Measurements from ENCODE around the gene PADI3.

The PADI3 gene

DNA sequence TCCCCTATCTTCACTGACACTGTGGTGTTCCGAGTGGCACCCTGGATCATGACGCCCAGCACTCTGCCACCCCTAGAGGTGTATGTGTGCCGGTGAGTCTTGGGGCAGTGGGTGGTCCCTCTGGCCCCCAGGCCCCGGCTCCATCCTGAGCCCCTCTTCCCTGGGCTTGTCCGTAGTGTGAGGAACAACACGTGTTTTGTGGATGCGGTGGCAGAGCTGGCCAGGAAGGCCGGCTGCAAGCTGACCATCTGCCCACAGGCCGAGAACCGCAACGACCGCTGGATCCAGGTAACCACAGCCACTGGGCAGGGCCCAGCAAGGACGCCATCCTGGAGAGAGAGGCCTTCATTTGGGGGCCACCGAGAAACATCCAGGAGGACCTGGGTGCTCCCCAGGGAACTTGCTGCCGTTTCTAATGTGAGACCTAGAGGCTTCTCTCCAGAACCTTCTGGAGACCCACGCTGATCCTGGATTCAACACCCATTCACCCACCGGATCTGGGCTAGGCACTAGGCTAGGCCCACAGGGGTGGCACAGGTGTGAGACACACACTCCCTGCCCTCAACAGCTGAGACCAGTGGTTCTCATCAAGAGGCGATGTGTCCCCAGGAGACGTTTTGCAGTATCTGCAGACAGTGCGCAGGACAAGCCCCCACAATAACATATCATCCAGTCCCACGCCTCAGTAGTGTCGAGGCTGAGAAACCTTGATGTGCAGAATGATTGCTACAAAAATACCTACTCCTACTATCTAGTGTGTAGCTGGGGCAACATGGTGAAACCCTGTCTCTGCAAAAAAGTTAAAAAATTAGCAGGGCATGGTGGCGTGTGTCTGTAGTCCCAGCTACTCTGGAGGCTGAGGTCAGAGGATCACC lies 22.2 kb downstream of the PADI3 start:
- in situ Hi-C loops (cut with MboI; ENCODE audit: low sequenced_read_pairs): loop anchor here (10.0 kb wide), 1 partner anchor 64 kb away; no protein-coding TSS in a partner anchor

DNA sequence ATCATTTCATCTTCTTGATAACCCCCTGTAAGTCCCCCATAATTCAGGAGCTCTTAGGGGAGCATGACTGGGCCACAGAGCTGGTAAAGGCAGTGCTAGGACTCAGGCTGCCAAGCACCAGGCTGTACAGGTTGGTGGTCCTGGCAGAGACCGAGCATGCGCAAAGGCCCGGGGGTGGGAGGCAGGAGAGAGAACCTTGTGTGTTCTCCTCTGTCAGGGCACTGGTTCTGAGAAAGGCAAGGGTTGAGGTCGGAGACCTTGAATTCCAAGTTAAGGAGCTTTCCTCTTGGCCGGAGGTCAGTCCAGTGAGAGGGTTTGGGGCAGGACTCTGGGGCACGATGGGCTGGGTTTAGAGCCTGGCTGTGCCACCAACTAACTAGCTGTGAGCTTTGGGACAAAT lies 23.2 kb downstream of the PADI3 start:
- in situ Hi-C loops (cut with MboI; ENCODE audit: low sequenced_read_pairs): loop anchor here (10.0 kb wide), 1 partner anchor 63 kb away; no protein-coding TSS in a partner anchor

DNA sequence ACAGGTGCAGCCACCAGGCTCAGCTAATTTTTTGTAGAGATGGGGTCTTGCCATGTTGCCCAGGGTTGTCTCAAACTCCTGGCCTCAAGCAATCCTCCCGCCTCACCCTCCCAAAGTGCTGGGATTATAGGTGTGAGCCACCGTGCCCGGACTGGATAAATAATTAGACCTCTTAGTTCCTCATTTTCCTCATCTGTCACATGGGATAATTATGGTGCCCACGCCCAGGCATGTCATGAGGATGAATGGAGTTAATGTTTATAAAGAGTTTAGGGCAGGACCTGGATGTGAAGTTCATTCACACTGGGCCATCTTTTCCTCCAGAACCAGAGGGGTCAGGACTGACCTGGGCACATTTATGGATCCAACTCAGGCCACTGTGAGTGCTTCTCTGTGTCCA lies 23.7 kb downstream of the PADI3 start:
- in situ Hi-C loops (cut with MboI; ENCODE audit: low sequenced_read_pairs): loop anchor here (10.0 kb wide), 1 partner anchor 62 kb away; no protein-coding TSS in a partner anchor

DNA sequence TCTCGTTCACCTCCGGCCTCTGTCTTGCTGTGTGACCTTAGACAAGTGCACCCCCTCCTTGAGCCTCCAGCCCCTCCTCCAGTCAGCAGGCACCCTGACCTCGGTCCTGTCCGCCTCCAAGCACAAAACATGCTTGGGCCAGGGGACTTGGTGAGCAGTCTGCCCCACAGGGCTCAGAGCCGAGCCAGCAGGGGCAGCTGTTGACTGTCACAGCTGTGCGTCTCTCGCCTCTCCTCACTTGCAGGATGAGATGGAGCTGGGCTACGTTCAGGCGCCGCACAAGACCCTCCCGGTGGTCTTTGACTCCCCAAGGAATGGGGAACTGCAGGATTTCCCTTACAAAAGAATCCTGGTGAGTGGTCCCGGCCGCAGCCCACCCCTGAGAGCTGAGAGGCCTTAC lies 24.2 kb downstream of the PADI3 start:
- in situ Hi-C loops (cut with MboI; ENCODE audit: low sequenced_read_pairs): loop anchor here (10.0 kb wide), 1 partner anchor 62 kb away; no protein-coding TSS in a partner anchor

DNA sequence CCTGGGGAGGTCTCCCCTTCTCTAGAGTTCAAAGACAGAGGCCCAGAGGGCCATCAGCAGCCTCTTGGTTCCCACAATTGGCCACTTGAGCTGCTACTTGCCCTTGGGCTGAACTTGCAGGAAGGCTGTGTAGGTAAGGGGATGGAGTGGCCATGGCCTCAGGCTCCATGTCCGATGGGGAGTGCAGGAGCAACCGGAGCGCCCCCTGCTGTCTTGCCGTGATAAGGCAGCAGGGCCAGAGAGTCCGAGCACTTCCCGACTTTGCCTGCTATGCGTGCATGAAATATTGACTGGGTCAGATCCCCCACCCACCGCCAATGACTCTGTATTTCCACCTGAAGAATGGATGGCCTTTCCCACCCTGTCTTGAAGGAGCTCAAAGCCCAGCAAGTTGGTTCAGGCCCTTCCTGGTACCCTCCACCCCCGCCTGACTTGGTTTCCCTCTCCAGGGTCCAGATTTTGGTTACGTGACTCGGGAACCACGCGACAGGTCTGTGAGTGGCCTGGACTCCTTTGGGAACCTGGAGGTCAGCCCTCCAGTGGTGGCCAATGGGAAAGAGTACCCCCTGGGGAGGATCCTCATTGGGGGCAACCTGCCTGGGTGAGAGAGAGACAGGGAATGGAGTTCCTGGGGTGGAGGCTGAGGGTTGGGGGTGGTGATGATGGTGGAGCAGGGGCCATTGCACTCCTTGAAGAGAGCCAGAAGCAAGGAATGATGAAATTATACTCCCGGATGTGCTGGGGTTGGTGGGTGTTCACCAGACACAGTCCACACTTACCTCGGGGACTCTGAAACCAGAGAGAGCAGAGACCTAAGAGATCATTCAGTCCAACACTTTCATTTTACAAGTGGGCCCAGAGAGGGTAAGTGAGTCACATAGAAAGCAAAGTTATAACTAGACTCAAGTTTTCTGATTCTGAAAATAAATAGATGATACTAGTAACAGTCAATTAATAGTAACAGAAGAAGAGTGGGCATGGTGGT lies 25.6 kb downstream of the PADI3 start:
- in situ Hi-C loops (cut with MboI; ENCODE audit: low sequenced_read_pairs): loop anchor here (10.0 kb wide), 1 partner anchor 60 kb away; no protein-coding TSS in a partner anchor

DNA sequence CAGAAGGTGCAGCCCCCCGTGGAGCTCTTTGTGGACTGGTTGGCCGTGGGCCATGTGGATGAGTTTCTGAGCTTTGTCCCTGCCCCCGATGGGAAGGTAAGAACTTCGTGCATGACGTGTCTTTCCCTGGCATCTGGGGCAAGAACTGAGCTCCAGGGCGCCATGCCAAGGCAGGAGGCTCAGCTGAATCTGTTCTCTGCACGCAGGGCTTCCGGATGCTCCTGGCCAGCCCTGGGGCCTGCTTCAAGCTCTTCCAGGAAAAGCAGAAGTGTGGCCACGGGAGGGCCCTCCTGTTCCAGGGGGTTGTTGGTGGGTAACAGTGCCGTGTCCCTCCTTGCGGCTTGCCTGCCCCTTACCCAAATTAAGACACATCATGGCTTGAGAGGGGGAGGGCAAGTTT lies 27.7 kb downstream of the PADI3 start:
- in situ Hi-C loops (cut with MboI; ENCODE audit: low sequenced_read_pairs): loop anchor here (10.0 kb wide), 1 partner anchor 58 kb away; no protein-coding TSS in a partner anchor

DNA sequence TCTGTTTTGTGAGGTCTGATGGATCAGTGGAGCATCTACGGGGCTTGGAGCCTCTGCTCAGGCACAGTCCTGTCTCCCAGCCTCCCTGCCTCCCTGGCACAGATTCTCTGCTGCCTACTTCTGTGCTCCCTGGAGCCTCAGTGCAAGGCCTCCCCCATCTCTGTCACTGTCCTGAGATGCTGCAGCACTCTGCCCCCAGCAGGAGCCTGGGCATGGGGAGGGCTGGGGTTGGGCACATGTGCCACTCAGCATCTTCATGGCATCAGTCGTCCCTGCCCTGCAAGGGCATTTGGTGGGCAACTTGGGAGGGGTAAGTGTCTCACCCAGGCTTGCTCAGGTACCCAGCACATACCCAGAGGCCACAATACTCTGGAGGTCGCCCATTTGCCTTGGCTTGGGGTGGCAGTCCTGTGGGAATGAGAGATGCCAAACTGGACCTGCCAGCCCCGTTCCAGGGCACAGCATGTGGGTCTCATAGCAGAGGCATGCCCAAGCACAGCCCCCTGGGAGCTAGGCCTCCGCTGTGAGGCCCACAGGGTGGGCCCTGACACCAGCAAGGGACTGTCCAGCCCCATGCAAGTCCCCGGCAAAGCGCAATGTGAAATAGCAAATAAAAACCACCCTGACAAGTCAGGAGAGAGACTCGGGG lies 28.7 kb downstream of the PADI3 start:
- in situ Hi-C loops (cut with MboI; ENCODE audit: low sequenced_read_pairs): loop anchor here (10.0 kb wide), 1 partner anchor 57 kb away; no protein-coding TSS in a partner anchor

DNA sequence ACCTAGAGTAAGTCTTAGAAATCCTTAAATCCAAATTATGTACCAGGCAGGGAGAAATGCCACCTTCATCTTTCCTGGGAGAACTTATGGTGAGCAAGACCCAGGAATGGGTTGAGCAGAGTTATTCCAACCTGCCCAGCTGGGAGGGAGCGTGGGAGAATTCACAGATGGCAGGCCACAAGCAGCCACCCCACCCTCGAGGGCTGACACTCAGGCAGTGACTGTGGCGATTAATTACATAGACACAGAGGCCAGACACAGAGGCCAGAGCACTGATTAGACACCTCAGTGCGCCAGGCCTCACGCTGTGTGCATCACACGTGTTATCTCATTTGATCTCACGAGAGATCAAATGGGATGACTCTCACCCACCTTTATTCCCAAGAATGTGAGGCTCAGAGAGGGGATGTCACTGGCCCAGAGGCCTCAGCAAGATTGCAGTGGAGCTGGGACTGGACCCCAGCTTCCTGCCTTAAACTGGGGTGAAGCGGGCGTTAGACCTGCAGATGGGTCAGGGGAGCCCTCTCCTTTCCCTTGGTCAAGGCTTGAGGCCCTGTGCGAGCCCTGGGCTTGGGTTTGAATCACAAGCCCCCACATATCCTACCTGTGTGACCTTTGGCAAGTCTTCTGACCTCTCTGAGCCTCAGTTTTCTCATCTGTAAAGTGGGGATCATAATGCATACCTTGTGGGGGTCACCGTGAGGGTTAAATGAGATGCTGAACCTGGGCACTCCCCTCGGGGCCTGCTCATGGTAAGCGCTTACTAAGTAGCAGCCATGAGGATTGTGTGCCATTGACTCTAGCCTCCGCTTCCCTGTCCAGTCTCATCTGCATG lies 30.3 kb downstream of the PADI3 start:
- in situ Hi-C loops (cut with MboI; ENCODE audit: low sequenced_read_pairs): loop anchor here (10.0 kb wide), 1 partner anchor 56 kb away; no protein-coding TSS in a partner anchor

DNA sequence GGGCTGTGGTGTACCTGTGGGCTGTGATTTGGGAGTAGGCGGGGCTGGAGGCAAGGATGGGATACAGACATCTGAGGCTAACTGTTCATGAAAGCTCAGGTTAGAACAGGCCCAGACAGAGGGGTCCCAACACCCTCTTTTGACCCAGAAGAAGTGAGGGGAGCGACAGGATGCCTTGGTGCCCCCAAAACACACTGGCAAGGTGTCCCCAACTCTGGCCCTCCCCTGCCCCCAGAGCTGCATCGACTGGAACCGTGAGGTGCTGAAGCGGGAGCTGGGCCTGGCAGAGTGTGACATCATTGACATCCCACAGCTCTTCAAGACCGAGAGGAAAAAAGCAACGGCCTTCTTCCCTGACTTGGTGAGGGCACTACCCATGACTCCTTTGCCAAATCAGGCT lies 31.5 kb downstream of the PADI3 start:
- in situ Hi-C loops (cut with MboI; ENCODE audit: low sequenced_read_pairs): no loop called here

DNA sequence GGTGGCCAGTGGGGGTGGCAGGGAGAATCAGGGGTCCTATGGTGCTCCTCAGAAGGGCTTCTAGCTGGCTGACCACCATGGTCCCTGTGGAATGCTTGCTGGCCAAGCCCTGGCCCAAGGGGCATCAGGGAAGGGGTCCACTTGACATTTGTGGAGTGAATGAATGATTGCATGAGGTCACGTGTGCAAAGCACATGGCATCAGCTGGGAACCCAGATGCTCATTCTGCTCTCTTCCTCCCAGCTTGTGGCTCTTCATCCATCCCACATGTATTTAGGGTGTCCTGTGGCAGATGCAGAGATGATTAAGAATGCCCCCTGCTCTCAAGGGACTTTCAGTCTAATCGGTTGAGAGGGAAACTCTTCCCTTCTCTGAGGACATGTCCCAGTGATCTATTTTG lies 32.0 kb downstream of the PADI3 start:
- in situ Hi-C loops (cut with MboI; ENCODE audit: low sequenced_read_pairs): no loop called here

DNA sequence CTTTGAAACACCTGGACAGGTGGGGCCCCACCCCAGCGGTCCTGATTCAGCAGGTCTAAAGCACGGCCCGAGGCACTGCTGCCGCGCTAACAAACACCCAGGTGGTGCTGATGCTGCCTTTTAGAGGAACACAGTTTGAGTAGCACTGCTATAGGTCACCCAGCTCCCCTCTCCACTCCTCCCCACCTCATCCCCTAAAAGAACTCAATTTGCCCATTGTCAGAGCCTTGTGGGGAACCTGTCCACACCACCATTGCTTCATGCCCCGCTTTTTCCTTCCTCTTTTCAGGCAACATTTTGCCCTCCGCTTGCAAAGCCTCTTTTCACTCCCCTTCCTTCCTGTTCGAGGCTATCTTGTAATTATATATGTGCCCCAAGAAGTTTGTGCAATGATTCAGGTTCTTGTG lies 32.9 kb downstream of the PADI3 start:
- in situ Hi-C loops (cut with MboI; ENCODE audit: low sequenced_read_pairs): no loop called here

DNA sequence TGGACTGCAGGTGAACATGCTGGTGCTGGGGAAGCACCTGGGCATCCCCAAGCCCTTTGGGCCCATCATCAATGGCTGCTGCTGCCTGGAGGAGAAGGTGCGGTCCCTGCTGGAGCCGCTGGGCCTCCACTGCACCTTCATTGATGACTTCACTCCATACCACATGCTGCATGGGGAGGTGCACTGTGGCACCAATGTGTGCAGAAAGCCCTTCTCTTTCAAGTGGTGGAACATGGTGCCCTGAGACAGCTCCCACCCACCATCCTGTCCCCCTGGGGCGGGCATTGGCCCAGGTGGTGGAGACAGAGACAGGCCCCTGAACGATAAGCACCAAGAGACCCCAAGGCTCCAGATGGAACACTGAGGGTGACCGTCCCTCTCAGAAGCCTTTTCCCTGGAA lies 33.9 kb downstream of the PADI3 start:
- in situ Hi-C loops (cut with MboI; ENCODE audit: low sequenced_read_pairs): no loop called here

DNA sequence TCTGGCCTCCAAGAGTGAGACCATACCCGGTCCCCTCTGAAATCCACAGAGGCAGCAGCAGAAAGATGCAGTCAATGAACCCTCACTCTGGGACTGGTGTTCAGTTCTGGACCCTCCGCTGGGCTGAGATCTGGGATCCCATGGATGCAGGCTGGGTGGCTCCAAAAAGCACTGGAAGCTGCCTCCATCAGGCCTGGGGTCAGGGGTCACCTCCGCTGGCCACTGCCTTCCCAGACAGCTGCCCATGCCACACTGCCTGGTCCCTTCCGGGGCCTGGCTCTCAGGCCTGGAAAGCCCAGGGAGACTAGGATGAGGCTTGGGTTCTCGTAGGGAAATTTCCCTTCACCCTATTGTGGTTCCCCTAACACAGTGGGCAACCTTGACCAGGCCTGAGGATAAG lies 37.7 kb downstream of the PADI3 start:
- in situ Hi-C loops (cut with MboI; ENCODE audit: low sequenced_read_pairs): no loop called here

DNA sequence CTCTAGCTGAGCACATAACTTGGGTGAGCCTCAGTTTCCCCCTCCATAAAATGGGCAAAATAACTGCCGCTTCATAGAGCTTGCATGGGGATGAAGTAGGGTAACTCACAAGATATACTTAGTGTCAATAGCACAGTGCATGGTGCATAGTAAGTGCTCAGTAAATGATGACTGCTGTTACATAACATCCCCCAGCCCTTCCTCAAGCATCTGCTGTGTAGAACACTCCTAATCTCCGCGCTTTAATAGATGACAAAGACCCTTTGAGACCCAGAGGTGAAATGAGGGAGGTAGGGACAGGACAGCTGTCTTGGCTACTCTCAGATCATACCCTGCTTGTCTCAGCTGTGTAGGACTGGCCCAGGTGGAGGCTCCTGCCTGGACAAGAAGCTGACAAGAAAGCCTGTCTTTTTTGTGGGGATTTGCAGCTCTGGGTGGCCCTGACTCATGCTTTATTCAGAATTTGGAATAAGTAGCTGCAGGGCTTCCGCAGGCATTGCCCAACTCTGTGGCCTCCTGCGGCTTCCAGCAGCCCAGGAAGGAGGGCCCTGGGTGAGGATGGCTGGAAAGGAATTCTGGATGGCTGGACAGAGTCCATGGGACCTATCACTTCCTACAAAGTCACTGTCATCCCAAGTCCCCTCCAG lies 38.4 kb downstream of the PADI3 start:
- in situ Hi-C loops (cut with MboI; ENCODE audit: low sequenced_read_pairs): no loop called here

DNA sequence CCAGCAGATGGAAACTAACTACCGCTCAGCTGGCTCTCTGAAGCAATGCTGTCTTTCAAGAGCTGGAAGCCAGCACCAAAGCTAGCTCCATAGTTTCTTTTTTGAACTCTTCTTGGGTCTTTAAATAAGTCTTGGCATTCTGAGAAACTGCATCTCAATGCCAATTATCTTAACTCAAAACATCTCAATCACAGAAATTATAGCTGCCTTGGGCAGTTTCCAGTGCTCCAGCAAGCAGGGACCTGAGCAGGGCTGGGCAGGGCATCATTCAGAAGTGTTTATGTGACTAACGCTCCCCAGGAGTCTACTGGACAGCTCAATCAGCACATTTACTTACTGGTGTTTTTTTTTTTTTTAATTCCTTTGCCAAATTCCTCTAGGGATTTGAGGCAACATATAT lies 40.8 kb downstream of the PADI3 start:
- in situ Hi-C loops (cut with MboI; ENCODE audit: low sequenced_read_pairs): no loop called here

DNA sequence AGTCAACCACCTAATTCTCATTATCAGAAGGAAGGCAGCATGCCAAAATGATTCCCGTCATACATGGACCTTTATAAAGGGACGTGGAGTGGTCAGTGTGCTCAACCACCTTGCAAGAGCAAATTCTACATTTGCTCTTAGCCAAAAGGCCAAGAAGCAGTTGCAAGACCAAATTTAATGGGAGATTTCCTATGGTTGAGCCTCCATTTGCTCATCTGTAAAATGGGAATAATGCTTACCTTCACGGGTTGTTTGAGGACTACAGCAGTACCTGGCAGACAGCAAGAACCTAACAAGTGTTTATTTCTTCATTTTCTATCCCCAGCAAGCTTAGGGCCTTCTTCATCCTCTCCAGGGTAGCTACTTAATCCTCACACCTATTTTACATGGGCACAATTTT lies 41.7 kb downstream of the PADI3 start:
- in situ Hi-C loops (cut with MboI; ENCODE audit: low sequenced_read_pairs): no loop called here

DNA sequence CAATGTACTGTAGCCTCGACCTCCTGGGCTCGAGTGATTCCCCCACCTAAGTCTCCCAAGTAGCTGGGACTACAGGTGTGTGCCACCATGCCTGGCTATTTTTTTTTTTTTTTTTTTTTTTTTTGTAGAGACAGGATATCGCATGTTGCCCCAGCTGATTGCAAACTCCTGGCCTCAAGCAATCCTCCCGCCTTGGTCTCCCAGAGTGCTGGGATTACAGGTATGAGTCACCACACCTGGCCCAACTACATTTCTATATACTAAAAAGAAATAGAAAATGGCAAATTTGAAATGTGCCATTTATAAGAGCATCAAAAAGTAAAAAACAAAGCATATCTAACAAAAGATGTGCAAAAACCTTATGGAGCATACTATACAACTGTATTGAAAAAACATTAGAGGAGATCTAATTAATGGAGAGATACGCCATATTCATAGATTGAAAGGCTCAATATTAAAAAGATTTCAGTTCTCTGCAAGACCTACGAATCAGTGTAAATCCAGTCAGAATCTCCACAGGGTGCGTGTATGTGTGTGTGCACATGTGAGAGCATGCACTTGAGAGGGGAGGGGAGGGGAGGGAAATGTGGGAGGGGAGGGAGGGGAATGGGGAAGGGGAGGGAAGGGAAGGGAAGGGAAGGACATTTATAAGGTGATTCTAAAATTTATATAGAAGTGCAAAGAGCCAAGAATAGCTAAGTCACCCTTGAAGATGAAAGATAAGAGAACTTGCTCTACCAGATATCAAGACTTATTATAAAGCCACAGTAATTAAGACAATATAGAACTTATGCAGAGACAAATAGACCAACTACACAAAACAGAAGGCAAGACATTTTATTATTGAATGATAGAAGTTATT lies 43.6 kb downstream of the PADI3 start:
- in situ Hi-C loops (cut with MboI; ENCODE audit: low sequenced_read_pairs): no loop called here

DNA sequence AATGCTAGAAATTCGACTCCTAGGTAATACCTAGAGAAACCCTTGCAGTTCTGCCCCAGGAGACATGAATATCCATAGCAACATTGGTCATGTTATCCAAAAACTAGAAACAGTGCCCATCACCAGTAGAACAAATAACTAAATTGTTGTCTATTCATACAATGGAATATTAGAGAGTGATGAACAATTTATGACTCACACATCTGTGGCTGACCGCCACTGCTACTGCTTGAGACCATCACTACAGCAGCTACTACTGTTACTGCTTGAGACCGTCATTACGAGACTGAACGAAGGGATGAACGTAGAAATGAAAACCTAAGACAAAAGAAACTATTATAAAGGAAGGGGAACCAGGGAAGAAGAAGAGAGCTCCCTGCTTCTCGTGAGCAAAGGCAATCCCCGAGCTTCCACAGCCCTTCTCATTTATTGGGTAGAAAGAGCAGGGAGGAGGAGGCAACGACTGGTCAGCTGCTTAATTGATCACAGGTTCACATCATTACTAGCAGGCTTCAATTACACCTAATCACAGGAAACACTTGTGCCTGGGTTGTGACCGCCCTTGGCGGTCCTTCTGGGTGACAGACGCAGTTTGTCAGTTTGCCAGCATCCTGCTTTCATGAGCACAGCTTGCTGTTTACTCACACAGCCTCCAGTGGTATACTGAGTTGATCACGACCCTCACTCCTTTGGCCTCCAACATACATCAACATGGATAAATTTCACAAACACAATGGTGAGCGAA lies 45.0 kb downstream of the PADI3 start:
- in situ Hi-C loops (cut with MboI; ENCODE audit: low sequenced_read_pairs): no loop called here

Data from HL-60/S4 treated with retinoic acid at 250 ng/mL for 4 days and 3 days (cell line).